ENCODE data around the gene GPR108.

GRCh38 chr19:6743714-6744380 lies 6.5 kb upstream of the GPR108 start:
- TF ChIP-seq ZNF384 (IDR thresholded peaks at IDR 0.05) (no peak), FOXM1 (IDR thresholded peaks at IDR 0.05; ENCODE audit: borderline replicate concordance) (no peak)
